GM19455 (cell line): ENCODE results near the gene CYP4A22.
"Not testable (repeated sequence)": the region's sequence is repeated elsewhere in the genome, so short reads cannot be mapped to it uniquely, and the experiment has no call there.

Experiments used
- ATAC-seq: cut with Tn5 transposase; IDR thresholded peaks from one replicate; pipeline ENCODE4 v1.9.1; 2021; ENCODE audit not compliant: unreplicated experiment

CYP4A22 gene

GRCh38 chr1:47149162-47149561 lies 11.9 kb downstream of the CYP4A22 start:
- ATAC-seq = not testable (repeated sequence)

DNA sequence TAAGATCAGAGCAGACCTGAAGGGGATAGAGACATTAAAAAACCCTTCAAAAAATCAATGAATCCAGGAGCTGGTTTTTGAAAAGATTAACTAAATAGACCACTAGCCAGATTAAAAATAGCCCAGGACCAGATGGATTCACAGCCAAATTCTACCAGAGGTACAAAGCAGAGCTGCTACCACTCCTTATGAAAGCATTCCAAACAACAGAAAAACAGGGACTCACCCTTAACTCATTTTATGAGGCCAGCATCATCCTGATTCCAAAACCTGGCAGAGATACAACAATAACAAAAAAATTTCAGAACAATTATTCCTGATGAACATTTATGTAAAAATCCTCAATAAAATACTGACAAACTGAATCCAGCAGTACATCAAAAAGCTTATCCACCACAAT lies 19.2 kb downstream of the CYP4A22 start:
- not testable (repeated sequence) for ATAC-seq

DNA sequence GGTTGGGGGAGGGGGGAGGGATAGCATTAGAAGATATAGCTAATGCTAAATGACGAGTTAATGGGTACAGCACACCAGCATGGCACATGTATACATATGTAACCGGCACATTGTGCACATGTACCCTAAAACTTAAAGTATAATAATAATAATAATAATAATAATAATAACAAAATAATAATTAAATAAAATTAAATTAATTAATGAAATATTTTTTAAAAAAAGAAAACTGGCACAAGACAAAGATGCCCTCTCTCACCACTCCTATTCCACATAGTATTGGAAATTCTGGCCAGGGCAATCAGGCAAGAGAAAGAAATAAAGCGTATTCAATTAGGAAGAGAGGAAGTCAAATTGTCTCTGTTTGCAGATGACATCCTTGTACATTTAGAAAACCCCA lies 20.7 kb downstream of the CYP4A22 start:
- ATAC-seq = not testable (repeated sequence)

DNA sequence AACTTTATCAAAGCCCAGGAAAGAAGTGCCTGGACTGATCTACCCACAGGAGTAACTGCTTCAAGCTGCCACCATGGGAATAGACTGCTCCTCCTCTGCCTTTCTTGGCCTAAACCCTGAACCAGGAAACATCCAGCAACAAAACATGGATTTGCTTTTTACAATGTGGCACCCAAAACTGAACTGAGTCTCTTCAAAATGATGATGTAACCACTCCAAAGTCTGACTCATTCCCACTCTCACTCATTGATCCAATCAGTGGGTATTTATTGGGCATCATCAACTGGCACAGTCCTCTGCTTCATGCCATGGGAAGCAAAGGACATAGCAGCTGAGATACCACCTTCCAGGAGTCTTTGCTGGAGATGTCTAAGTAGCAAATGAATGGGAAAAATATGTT lies 23.5 kb downstream of the CYP4A22 start:
- no peak for ATAC-seq

- no peak for ATAC-seq
These were observed 24.2 kb downstream of the CYP4A22 start for GRCh38 chr1:47161298-47162040.

DNA sequence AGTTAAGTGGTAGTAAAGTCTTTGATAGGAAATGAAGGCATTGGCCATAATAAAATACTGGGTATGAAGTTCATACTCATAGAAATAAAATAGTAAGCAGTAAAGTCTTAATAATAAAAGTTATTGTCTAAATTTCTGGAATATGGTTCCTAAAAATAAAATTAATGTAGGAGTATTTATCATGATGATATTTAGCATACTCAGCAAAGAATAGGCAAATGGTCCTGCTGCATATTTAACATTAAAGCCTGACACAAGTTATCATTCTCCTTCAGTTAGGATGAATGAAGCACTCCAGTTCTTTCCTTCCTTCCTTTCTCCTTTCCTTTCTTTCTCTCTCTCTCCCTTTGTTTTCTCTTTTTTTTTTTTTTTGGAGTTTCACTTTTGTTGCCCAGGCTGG lies 27.3 kb downstream of the CYP4A22 start:
- no peak for ATAC-seq

GRCh38 chr1:47172782-47173181 lies 35.5 kb downstream of the CYP4A22 start:
- no peak for ATAC-seq

DNA sequence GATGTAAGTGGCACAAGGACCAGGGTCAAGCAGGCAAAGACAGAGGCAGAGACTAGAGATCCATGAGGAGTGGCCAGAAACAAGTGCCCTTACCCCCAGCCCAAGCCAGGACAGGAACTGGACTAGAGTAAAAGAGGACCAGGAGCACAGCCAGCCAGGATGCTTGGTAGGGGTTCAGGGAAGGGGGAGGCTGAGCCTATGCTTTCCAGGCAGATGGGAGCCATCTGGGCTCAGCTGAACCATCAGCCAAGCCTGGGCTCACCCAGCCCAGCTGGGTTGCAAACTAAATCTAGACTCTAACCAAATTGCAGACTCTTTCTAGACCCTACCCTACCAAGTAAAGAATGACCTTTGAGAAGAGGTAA lies 37.4 kb downstream of the CYP4A22 start:
- no peak for ATAC-seq

- peak; percentile 44 for ATAC-seq
These were observed 38.1 kb downstream of the CYP4A22 start for GRCh38 chr1:47175227-47175934.

GRCh38 chr1:47178020-47178419 lies 40.8 kb downstream of the CYP4A22 start:
- ATAC-seq = no peak

DNA sequence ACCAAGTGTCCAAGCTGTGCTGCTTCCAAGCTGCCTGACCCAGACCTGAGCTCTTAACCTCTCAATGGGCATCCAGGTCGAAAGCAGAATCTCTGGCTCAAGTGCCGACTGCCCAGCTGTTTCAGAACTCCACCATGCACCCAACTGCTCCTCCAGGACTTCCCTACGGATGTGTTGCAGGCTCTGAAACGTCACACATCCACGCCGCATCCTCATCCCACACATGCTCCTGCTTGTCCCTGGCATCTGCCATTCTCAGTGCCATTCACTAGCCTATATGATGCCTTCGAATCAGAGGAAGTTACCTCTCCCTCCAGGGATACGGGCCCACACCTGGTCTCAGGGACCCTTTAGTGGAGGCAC lies 41.4 kb downstream of the CYP4A22 start:
- ATAC-seq = no peak

GRCh38 chr1:47179017-47179987 lies 42.1 kb downstream of the CYP4A22 start:
- peak; percentile 87 for ATAC-seq

- ATAC-seq = no peak
These were observed 42.8 kb downstream of the CYP4A22 start for GRCh38 chr1:47179988-47180563.

- no peak for ATAC-seq
These were observed 43.4 kb downstream of the CYP4A22 start for GRCh38 chr1:47180603-47181094.

DNA sequence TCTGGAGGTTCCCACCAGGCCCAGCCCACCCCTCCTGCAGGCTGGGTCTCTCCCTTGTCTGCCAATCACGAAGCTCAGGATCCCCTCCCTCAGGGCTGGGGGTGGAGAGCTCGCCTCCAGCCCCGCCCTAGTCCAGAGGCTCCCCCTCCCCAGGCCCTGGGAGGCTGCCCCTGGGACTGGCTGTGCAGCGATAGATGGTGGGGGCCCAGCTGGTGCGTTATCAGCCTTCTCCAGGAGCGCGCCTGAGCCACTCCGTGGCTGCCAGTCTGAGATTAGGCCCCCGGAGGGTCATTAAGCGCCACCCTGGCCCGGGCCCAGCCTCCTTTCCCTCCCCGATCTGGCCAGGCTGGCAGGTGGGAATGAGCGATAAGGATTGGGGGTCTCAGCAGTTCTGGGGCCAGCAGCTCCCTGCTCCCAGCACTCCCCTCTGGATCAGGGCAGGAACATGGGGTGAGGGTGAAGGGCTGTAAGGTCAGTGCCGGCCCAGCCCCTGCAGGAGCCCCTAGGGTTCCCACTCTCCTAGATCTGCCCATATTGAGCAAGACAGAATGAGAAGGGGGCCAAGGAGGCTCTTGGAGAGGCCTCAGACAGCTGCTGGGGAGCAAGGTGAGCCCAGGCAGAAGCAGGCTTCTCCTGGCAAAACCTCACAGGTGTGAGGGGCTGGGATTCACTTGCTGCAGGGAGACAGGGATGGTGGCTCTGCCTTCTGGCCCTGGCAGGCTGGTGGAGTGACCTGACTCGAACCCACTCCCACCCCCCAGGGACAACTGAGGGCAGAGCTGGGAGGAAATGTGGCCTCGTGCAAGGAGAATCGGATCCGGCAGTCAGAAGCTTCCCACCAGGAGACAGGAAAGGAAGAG lies 44.1 kb downstream of the CYP4A22 start:
- no peak for ATAC-seq

GRCh38 chr1:47181955-47182675 lies 44.9 kb downstream of the CYP4A22 start:
- ATAC-seq = no peak

GRCh38 chr1:47182676-47183235 lies 45.5 kb downstream of the CYP4A22 start:
- ATAC-seq = no peak

- ATAC-seq = no peak
These were observed 46.3 kb downstream of the CYP4A22 start for GRCh38 chr1:47183308-47184089.
